HL-60 (cell line): ENCODE data around the gene ARF1.

ENCODE experiments used
- DNase-seq, 2 experiments: peaks; one replicate each; pipeline ENCODE4 v3.0.0-alpha.2; 2010 to 2020; ENCODE audit warnings: low read depth in 1 of 2, low spot score in 1 of 2
- H3K27ac ChIP-seq: fragments of 250-450 bp; sonication (Bioruptor Pico); replicated peaks from 2 replicates; pipeline ENCODE4 v1.5.1; 2020; ENCODE audit warnings: mild to moderate bottlenecking, moderate library complexity
- H3K27me3 ChIP-seq: fragments of 250-450 bp; sonication (Bioruptor Pico); 2 replicates; pipeline ENCODE4 v1.5.1; 2021; ENCODE audit warnings: mild to moderate bottlenecking, moderate library complexity; ENCODE audit not compliant: insufficient read depth, poor library complexity, severe bottlenecking
- H3K4me3 ChIP-seq: replicated peaks from 2 replicates; pipeline ENCODE4 v1.5.1; 2011; ENCODE audit warnings: mild to moderate bottlenecking, control low read depth, low read length; ENCODE audit not compliant: insufficient read depth
- GABPA ChIP-seq: IDR thresholded peaks from 2 replicates; pipeline ENCODE4 v1.6.1; 2012; ENCODE audit warnings: low read depth
- POLR2AphosphoS5 ChIP-seq: IDR thresholded peaks from 2 replicates; pipeline ENCODE4 v1.6.1; 2012; ENCODE audit warnings: low read depth
- REST ChIP-seq: IDR thresholded peaks from 2 replicates; pipeline ENCODE4 v1.6.1; 2012; ENCODE audit warnings: low read depth; ENCODE audit not compliant: insufficient replicate concordance
- SPI1 ChIP-seq: IDR thresholded peaks from 2 replicates; pipeline ENCODE4 v1.6.1; 2012; ENCODE audit warnings: low read depth, mild to moderate bottlenecking, borderline replicate concordance
- TF ChIP-seq, protein P1 (sequence below): IDR thresholded peaks from one replicate; pipeline ENCODE4 v1.5.1; 2011; ENCODE audit warnings: low read length, control low read depth, inconsistent platforms; ENCODE audit not compliant: insufficient read depth

Gene ARF1

GRCh38 chr1:228123505-228123904, 41.0 kb downstream of the ARF1 start:
- DNase-seq: no peak
- TF ChIP-seq, protein P1, sequence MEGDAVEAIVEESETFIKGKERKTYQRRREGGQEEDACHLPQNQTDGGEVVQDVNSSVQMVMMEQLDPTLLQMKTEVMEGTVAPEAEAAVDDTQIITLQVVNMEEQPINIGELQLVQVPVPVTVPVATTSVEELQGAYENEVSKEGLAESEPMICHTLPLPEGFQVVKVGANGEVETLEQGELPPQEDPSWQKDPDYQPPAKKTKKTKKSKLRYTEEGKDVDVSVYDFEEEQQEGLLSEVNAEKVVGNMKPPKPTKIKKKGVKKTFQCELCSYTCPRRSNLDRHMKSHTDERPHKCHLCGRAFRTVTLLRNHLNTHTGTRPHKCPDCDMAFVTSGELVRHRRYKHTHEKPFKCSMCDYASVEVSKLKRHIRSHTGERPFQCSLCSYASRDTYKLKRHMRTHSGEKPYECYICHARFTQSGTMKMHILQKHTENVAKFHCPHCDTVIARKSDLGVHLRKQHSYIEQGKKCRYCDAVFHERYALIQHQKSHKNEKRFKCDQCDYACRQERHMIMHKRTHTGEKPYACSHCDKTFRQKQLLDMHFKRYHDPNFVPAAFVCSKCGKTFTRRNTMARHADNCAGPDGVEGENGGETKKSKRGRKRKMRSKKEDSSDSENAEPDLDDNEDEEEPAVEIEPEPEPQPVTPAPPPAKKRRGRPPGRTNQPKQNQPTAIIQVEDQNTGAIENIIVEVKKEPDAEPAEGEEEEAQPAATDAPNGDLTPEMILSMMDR: no peak
- TF ChIP-seq REST (no peak), GABPA (no peak), SPI1 (no peak), POLR2AphosphoS5 (no peak)
- Histone ChIP-seq H3K4me3 (no peak overlapping the region), H3K27me3 (no peaks in the 10 kb centered on the region), H3K27ac (no peak overlapping the region)

DNA sequence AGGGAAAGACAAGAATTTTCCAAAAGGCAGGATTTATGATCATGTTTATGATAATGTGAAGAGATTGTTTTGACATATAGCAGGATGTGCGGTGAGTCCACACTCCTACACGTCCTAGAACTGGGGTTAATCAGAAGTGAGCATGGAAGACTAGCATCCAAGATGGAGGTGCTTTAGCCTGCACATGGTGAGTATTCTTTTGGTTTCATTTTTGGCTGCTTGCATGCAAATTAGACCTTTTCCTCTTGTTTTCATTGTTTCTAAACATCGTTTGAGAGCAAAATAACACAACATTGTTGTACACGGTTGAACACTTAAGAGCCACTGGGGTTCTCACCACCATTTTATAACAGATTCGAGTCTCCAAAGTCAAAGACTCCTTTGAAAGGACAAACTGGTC, 42.7 kb downstream of the ARF1 start:
- H3K27ac ChIP-seq: no peak overlapping the region
- no peak overlapping the region for H3K4me3 ChIP-seq
- DNase-seq: no peak
- TF ChIP-seq, protein P1: no peak
- no peak for TF ChIP-seq GABPA
- no peaks in the 10 kb centered on the region for H3K27me3 ChIP-seq

GRCh38 chr1:228131766-228132165, 49.3 kb downstream of the ARF1 start:
- TF ChIP-seq SPI1 (no peak), POLR2AphosphoS5 (no peak), REST (no peak), GABPA (no peak)
- TF ChIP-seq, protein P1: no peak
- DNase-seq: no peak
- Histone ChIP-seq H3K27me3 (no peaks in the 10 kb centered on the region), H3K27ac (no peak overlapping the region), H3K4me3 (no peak overlapping the region)

DNA sequence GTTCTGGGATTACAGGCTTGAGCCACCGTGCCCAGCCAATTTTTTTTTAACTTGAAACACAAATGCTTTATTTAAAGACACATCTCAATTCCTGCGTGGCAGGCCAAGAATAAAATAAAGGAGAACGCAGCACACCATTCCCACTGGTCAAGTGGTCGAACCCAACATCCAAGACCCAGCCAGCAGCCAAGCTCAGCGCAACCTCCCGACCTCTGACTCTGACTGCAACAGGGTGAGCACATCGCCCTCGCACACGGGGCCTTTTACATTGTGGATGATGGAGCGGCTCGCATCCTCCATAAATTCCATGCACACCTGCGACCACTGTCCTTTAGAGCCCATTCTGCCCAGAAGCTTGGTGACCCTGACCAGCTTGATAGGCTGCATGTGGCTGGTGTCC, 52.1 kb downstream of the ARF1 start:
- Histone ChIP-seq H3K27me3 (no peaks in the 10 kb centered on the region), H3K27ac (no peak overlapping the region), H3K4me3 (no peak overlapping the region)
- DNase-seq: no peak
- TF ChIP-seq POLR2AphosphoS5: no peak
